IMR-90 (cell line): ENCODE data around the gene PTPRK.

Experiments used
- ELK1 ChIP-seq: fragments of 150-350 bp; IDR thresholded peaks from 2 replicates; pipeline ENCODE4 v1.6.1; 2016; ENCODE audit warnings: low read depth, mild to moderate bottlenecking, low read length, moderate library complexity, borderline replicate concordance
- MAZ ChIP-seq: IDR thresholded peaks from 2 replicates; pipeline ENCODE4 v1.6.1; 2012; ENCODE audit warnings: low read depth, mild to moderate bottlenecking, low read length, improper control_type of control experiment, moderate library complexity, borderline replicate concordance
- MXI1 ChIP-seq: IDR thresholded peaks from 2 replicates; pipeline ENCODE4 v1.6.1; 2012; ENCODE audit warnings: low read depth, mild to moderate bottlenecking, low read length, moderate library complexity, borderline replicate concordance
- POLR2A ChIP-seq: IDR thresholded peaks from 2 replicates; pipeline ENCODE4 v1.6.1; 2012; ENCODE audit warnings: mild to moderate bottlenecking, low read depth, low read length
- RAD21 ChIP-seq: IDR thresholded peaks from 2 replicates; pipeline ENCODE4 v1.6.1; 2012; ENCODE audit warnings: low read length, improper control_type of control experiment
- RCOR1 ChIP-seq: IDR thresholded peaks from 2 replicates; pipeline ENCODE4 v1.6.1; 2012; ENCODE audit warnings: mild to moderate bottlenecking, low read length, improper control_type of control experiment; ENCODE audit not compliant: insufficient replicate concordance
- TF ChIP-seq, protein P1 (sequence below): conservative IDR thresholded peaks from 2 replicates; pipeline ENCODE4 v1.5.1; 2012; ENCODE audit warnings: mild to moderate bottlenecking, low read depth, low read length, improper control_type of control experiment

DNA sequence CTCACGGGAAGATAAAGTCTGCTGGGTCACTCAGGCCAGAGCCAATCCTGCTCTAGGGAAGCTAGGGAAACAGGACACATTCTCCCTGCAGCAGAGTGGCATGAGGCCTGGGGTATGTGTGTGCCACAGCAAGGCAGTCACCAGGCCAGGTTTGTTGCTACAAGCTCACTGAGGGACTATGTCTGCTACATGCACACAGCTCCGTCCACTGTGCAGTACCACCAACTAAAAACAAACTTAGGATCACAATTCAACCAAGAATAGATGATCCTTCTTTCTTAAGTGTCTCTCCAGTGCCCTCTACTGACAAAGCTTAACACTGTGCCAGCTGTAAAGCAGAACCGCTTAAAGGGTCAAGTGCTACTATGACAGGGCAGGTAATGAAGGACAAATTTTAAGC is 192.5 kb downstream of the PTPRK start:
- TF ChIP-seq, protein P1, sequence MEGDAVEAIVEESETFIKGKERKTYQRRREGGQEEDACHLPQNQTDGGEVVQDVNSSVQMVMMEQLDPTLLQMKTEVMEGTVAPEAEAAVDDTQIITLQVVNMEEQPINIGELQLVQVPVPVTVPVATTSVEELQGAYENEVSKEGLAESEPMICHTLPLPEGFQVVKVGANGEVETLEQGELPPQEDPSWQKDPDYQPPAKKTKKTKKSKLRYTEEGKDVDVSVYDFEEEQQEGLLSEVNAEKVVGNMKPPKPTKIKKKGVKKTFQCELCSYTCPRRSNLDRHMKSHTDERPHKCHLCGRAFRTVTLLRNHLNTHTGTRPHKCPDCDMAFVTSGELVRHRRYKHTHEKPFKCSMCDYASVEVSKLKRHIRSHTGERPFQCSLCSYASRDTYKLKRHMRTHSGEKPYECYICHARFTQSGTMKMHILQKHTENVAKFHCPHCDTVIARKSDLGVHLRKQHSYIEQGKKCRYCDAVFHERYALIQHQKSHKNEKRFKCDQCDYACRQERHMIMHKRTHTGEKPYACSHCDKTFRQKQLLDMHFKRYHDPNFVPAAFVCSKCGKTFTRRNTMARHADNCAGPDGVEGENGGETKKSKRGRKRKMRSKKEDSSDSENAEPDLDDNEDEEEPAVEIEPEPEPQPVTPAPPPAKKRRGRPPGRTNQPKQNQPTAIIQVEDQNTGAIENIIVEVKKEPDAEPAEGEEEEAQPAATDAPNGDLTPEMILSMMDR: peak; percentile 42
- TF ChIP-seq ELK1: no peak
- peak; percentile 37; the same call in 1 of the 2 replicates for TF ChIP-seq RAD21
- TF ChIP-seq POLR2A: no peak
- no peak for TF ChIP-seq MXI1
- TF ChIP-seq RCOR1: no peak
- TF ChIP-seq MAZ: no peak
